Lower leg skin (tissue), 3 donors: ENCODE data around the gene TYSND1.

ENCODE experiments used
- CTCF ChIP-seq, 3 donors: fragments of 450-650 bp; IDR thresholded peaks; one replicate each; pipeline ENCODE4 v1.5.1; 2016; ENCODE audit warnings: antibody characterized with exemption in 3 of 3, mild to moderate bottlenecking in 3 of 3, moderate library complexity in 2 of 3
- POLR2A ChIP-seq, 2 donors: fragments of 450-650 bp; IDR thresholded peaks; one replicate each; pipeline ENCODE4 v1.6.1; 2016 to 2017; ENCODE audit warnings: antibody characterized with exemption in 2 of 2, mild to moderate bottlenecking in 1 of 2, moderate library complexity in 1 of 2

DNA sequence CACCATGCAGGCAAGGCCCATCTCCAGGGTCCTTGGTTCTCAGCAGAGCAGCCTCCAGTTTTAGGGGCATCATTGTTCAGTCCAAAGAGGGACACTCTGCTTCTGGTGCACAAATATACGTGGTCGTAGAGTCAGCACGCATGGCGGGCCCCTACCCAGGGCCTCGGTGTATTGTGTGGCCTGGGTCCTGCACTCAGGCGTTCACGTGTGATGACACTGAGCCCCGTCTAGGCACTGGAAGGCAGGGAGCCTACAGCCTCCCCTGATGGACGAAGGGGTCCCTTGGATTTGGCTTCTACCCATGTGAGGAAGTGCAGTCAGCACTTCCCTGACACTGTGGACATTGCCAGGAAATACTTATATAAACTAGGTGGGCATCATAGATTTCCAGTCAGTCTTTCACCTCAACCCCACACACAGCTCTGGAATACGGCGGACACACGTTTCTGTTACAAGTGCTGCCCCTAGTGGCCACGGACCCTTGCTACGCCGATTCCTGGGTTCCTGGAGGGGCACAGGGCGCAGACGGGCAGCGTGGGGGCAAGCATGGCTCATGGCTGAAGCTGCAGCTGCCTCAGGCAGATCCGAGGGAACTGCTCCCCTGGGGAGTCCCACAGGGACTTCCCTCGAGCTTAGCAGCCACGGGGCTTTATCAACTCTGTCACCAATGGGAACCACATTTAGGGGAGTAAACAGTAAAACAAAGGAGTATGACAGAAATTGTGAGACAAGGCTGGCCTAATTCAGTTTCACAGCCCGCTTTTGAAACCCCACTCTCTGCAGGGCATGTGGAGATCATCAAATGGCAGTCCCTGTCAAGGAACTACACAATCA is 39.3 kb downstream of the TYSND1 start:
- no peak for TF ChIP-seq CTCF (IDR thresholded peaks at IDR 0.05)
- TF ChIP-seq POLR2A (IDR thresholded peaks at IDR 0.05), result no peak
